Muscle of leg (tissue), 11 donors: ENCODE results near the gene CNOT4. TPM values are rescaled to one million over a fixed set of nuclear protein-coding genes. Genes with fewer than 3 reads are reported as not detected.
"Not testable (repeated sequence)": the region's sequence is repeated elsewhere in the genome, so short reads cannot be mapped to it uniquely, and the experiment has no call there.

Source experiments
- DNase-seq: peaks from one replicate; pipeline ENCODE4 v3.0.0; 2013
- H3K27ac ChIP-seq: one replicate; pipeline ENCODE4 v1.5.1; 2013; ENCODE audit warnings: mild to moderate bottlenecking, low read length, control low read depth
- H3K27me3 ChIP-seq: one replicate; pipeline ENCODE4 v1.6.1; 2013; ENCODE audit warnings: low read length; ENCODE audit not compliant: control insufficient read depth, insufficient read depth
- H3K36me3 ChIP-seq: one replicate; pipeline ENCODE4 v1.6.1; 2013; ENCODE audit warnings: low read length; ENCODE audit not compliant: control insufficient read depth, insufficient read depth
- H3K4me1 ChIP-seq: one replicate; pipeline ENCODE4 v1.6.1; 2013; ENCODE audit warnings: low read length; ENCODE audit not compliant: control insufficient read depth, insufficient read depth
- H3K4me3 ChIP-seq: one replicate; pipeline ENCODE4 v1.5.1; 2013; ENCODE audit warnings: low read length, control low read depth
- H3K9me3 ChIP-seq: replicated peaks from 2 replicates; pipeline ENCODE4 v1.6.1; 2013; ENCODE audit warnings: low read depth, low read length; ENCODE audit not compliant: control insufficient read depth
- WGBS: methylation state at CpG from one replicate; pipeline ENCODE4 v1.1.5; 2013; ENCODE audit warnings: missing lambda C conversion rate; ENCODE audit not compliant: insufficient coverage; 5-methylcytosine and 5-hydroxymethylcytosine counted together
- polyA plus RNA-seq, 8 donors: library from polyadenylated mRNA; unstranded; fragments of 120-200 nt; gene quantifications; one replicate each; pipeline versions ENCODE4 v1.2.1 to v1.2.3, GENCODE V29; 2013; ENCODE audit warnings: inconsistent platforms in 1 of 8, low replicate concordance in 1 of 8; ENCODE audit not compliant: insufficient read length in 8 of 8, insufficient read depth in 1 of 8
- total RNA-seq: library from RNA; stranded (reverse); fragments of 120-200 nt; gene quantifications from one replicate; pipeline ENCODE4 v1.2.4, GENCODE V29; 2013

CNOT4 gene
- total and polyA plus RNA-seq, 9 donors: 12.1 to 23.3 (median 20.9) TPM

- Histone ChIP-seq H3K36me3 (no peaks in the 10 kb centered on the region), H3K4me3 (no peak overlapping the region), H3K9me3 (no peaks in the 10 kb centered on the region), H3K27me3 (no peaks in the 10 kb centered on the region), H3K27ac (no peak overlapping the region), H3K4me1 (peaks cover 8% of the 10 kb centered on the region)
- DNase-seq: peak; percentile 23
Measured at GRCh38 chr7:135326636-135327280, 183.1 kb downstream of the CNOT4 start.

- Histone ChIP-seq H3K36me3 (no peaks in the 10 kb centered on the region), H3K9me3 (no peaks in the 10 kb centered on the region), H3K4me1 (peaks cover 17% of the 10 kb centered on the region), H3K27ac (no peak overlapping the region), H3K4me3 (no peak overlapping the region), H3K27me3 (no peaks in the 10 kb centered on the region)
- DNase-seq: peak; percentile 5
- WGBS: no CpG with 5 or more reads among the region's 1 CpG
Measured at GRCh38 chr7:135322571-135323340, 187.1 kb downstream of the CNOT4 start.

GRCh38 chr7:135321556-135321955, 188.3 kb downstream of the CNOT4 start:
- DNase-seq: peak; percentile 22
- no peaks in the 10 kb centered on the region for H3K27me3 ChIP-seq
- 33% methylated on average over 4 of the region's 4 CpGs for WGBS
- H3K4me1 ChIP-seq: peaks cover 17% of the 10 kb centered on the region
- H3K27ac ChIP-seq: no peak overlapping the region
- H3K9me3 ChIP-seq: no peaks in the 10 kb centered on the region
- no peaks in the 10 kb centered on the region for H3K36me3 ChIP-seq
- no peak overlapping the region for H3K4me3 ChIP-seq

- H3K4me3 ChIP-seq, H3K27ac ChIP-seq, H3K36me3 ChIP-seq, DNase-seq, H3K27me3 ChIP-seq, H3K9me3 ChIP-seq: not testable (repeated sequence)
- peaks cover 17% of the 10 kb centered on the region for H3K4me1 ChIP-seq
- 84% methylated on average over 6 of the region's 6 CpGs for WGBS
Measured at GRCh38 chr7:135320953-135321352, 188.9 kb downstream of the CNOT4 start.

GRCh38 chr7:135320268-135320667, 189.6 kb downstream of the CNOT4 start:
- Histone ChIP-seq H3K9me3 (no peaks in the 10 kb centered on the region), H3K27me3 (no peaks in the 10 kb centered on the region), H3K27ac (peak overlapping the region; percentile 55), H3K36me3 (no peaks in the 10 kb centered on the region), H3K4me3 (no peak overlapping the region), H3K4me1 (peaks cover 17% of the 10 kb centered on the region)
- 27% methylated on average over 8 of the region's 8 CpGs for WGBS
- DNase-seq: peak; percentile 62

GRCh38 chr7:135317676-135318325, 192.1 kb downstream of the CNOT4 start:
- H3K4me3 ChIP-seq: no peak overlapping the region
- H3K9me3 ChIP-seq: no peaks in the 10 kb centered on the region
- no peak overlapping the region for H3K27ac ChIP-seq
- no peaks in the 10 kb centered on the region for H3K36me3 ChIP-seq
- DNase-seq: no peak
- H3K4me1 ChIP-seq: peaks cover 17% of the 10 kb centered on the region
- 52% methylated on average over 7 of the region's 10 CpGs for WGBS
- H3K27me3 ChIP-seq: no peaks in the 10 kb centered on the region

- WGBS: 52% methylated on average over 6 of the region's 8 CpGs
- DNase-seq: no peak
- Histone ChIP-seq H3K4me3 (no peak overlapping the region), H3K36me3 (no peaks in the 10 kb centered on the region), H3K9me3 (no peaks in the 10 kb centered on the region), H3K27me3 (no peaks in the 10 kb centered on the region), H3K27ac (no peak overlapping the region), H3K4me1 (peaks cover 14% of the 10 kb centered on the region)
Measured at GRCh38 chr7:135316648-135317313, 193.1 kb downstream of the CNOT4 start.

- no peaks in the 10 kb centered on the region for H3K27me3 ChIP-seq
- H3K27ac ChIP-seq: no peak overlapping the region
- 78% methylated on average over 9 of the region's 10 CpGs for WGBS
- no peak overlapping the region for H3K4me3 ChIP-seq
- no peaks in the 10 kb centered on the region for H3K9me3 ChIP-seq
- H3K36me3 ChIP-seq: no peaks in the 10 kb centered on the region
- DNase-seq: no peak
- H3K4me1 ChIP-seq: no peaks in the 10 kb centered on the region
Measured at GRCh38 chr7:135313971-135314370, 195.9 kb downstream of the CNOT4 start.
